ENCODE data around the gene DCP2. TPM values are rescaled to one million over a fixed set of nuclear protein-coding genes. Genes with fewer than 3 reads are reported as not detected.

DCP2 gene
- polyA plus RNA-seq, 1 donor from 2014 or later = 26.2 TPM

- H3F3A ChIP-seq (ENCODE audit: insufficient read depth, low read length, poor library complexity, severe bottlenecking) = no peaks in the 10 kb centered on the region
- H3K27me3 ChIP-seq (ENCODE audit: insufficient read depth, low read depth, low read length) = no peaks in the 10 kb centered on the region
- no peaks in the 10 kb centered on the region for H3K9me2 ChIP-seq (ENCODE audit: insufficient read depth, low read length)
- H3K79me2 ChIP-seq (replicated peaks; ENCODE audit: insufficient read depth, low read length) = no peaks in the 10 kb centered on the region
- H3K36me3 ChIP-seq (ENCODE audit: insufficient read depth, low read length) = no peaks in the 10 kb centered on the region
- H3K4me3 ChIP-seq (ENCODE audit: low read length) = no peak overlapping the region
- H3K9ac ChIP-seq (ENCODE audit: low read length) = no peak overlapping the region
- no peak overlapping the region for H3K27ac ChIP-seq (ENCODE audit: low read length)
- no peaks in the 10 kb centered on the region for H4K20me1 ChIP-seq (ENCODE audit: insufficient read depth)
- no peak for TF ChIP-seq CTCF (IDR thresholded peaks at IDR 0.05; ENCODE audit: poor library complexity, severe bottlenecking)
- no peak for TF ChIP-seq RAD21 (conservative IDR thresholded peaks at IDR 0.05)
- no peak for TF ChIP-seq EZH2 (IDR thresholded peaks at IDR 0.05; ENCODE audit: borderline replicate concordance, insufficient read depth, low read length, poor library complexity, severe bottlenecking)
- no peak for TF ChIP-seq EP300 (conservative IDR thresholded peaks at IDR 0.05; ENCODE audit: poor library complexity, severe bottlenecking)
- TF ChIP-seq REST (IDR thresholded peaks at IDR 0.05; ENCODE audit: borderline replicate concordance) = no peak
- no peak for TF ChIP-seq MXI1 (conservative IDR thresholded peaks at IDR 0.05; ENCODE audit: poor library complexity, severe bottlenecking)
- no peak for TF ChIP-seq TAF1 (IDR thresholded peaks at IDR 0.05; ENCODE audit: low read depth)
- no peak for TF ChIP-seq POLR2AphosphoS5 (IDR thresholded peaks at IDR 0.05)
- TF ChIP-seq SMC3 (conservative IDR thresholded peaks at IDR 0.05; ENCODE audit: poor library complexity) = no peak
- no peak overlapping the region for H3K4me2 ChIP-seq (ENCODE audit: low read length)
- H3K9me3 ChIP-seq (ENCODE audit: low read length) = no peaks in the 10 kb centered on the region
- H2AFZ ChIP-seq (ENCODE audit: low read depth, low read length) = no peak overlapping the region
Measured at GRCh38 chr5:113062869-113063508, 86.4 kb downstream of the DCP2 start.

- Histone ChIP-seq H3K9ac (ENCODE audit: low read length) (no peak overlapping the region), H3K9me2 (ENCODE audit: insufficient read depth, low read length) (no peaks in the 10 kb centered on the region), H3K36me3 (ENCODE audit: insufficient read depth, low read length) (no peaks in the 10 kb centered on the region), H3K79me2 (replicated peaks; ENCODE audit: insufficient read depth, low read length) (no peaks in the 10 kb centered on the region), H3K4me2 (ENCODE audit: low read length) (no peak overlapping the region), H3K9me3 (ENCODE audit: low read length) (no peaks in the 10 kb centered on the region), H3F3A (ENCODE audit: insufficient read depth, low read length, poor library complexity, severe bottlenecking) (no peaks in the 10 kb centered on the region), H2AFZ (ENCODE audit: low read depth, low read length) (no peak overlapping the region), H3K4me3 (ENCODE audit: low read length) (no peak overlapping the region), H3K27ac (ENCODE audit: low read length) (no peak overlapping the region), H4K20me1 (ENCODE audit: insufficient read depth) (no peaks in the 10 kb centered on the region), H3K27me3 (ENCODE audit: insufficient read depth, low read depth, low read length) (no peaks in the 10 kb centered on the region)
- TF ChIP-seq EZH2 (IDR thresholded peaks at IDR 0.05; ENCODE audit: borderline replicate concordance, insufficient read depth, low read length, poor library complexity, severe bottlenecking) (no peak), REST (IDR thresholded peaks at IDR 0.05; ENCODE audit: borderline replicate concordance) (no peak), RAD21 (conservative IDR thresholded peaks at IDR 0.05) (no peak), SMC3 (conservative IDR thresholded peaks at IDR 0.05; ENCODE audit: poor library complexity) (no peak), POLR2AphosphoS5 (IDR thresholded peaks at IDR 0.05) (no peak), EP300 (conservative IDR thresholded peaks at IDR 0.05; ENCODE audit: poor library complexity, severe bottlenecking) (no peak)
Measured at GRCh38 chr5:113063927-113064326, 87.3 kb downstream of the DCP2 start.

Measured in neural cell (in vitro differentiated cells).